ENCODE data around the gene ARL5A.

The ARL5A gene

GRCh38 chr2:151780938-151781337 is 47.3 kb downstream of the ARL5A start:
- no peak overlapping the region for H3K4me3 ChIP-seq (ENCODE audit: low read depth, low read length)
- no peak overlapping the region for H3K9ac ChIP-seq (ENCODE audit: low read length)
- H3K27me3 ChIP-seq (ENCODE audit: control insufficient read depth, insufficient read depth, low read length) = no peaks in the 10 kb centered on the region
- no peak overlapping the region for H3K27ac ChIP-seq (ENCODE audit: low read depth, low read length)
- 0 out of 2 replicates have a peak, but pooled peaks cover under 1% of the 10 kb centered on the region for H3K9me3 ChIP-seq (ENCODE audit: control insufficient read depth, insufficient read depth, low read depth, low read length)
- peaks cover 20% of the 10 kb centered on the region for H3K36me3 ChIP-seq (ENCODE audit: control insufficient read depth, insufficient read depth, low read length)
- no peaks in the 10 kb centered on the region for H3K4me1 ChIP-seq (ENCODE audit: control insufficient read depth, insufficient read depth, low read length)

- 0 out of 2 replicates have a peak, but pooled peaks cover 2% of the 10 kb centered on the region for H3K9me3 ChIP-seq (ENCODE audit: control insufficient read depth, insufficient read depth, low read depth, low read length)
Measured at GRCh38 chr2:151777935-151778334, 50.3 kb downstream of the ARL5A start.

GRCh38 chr2:151777487-151777886 is 50.7 kb downstream of the ARL5A start:
- Histone ChIP-seq H3K9me3 (ENCODE audit: control insufficient read depth, insufficient read depth, low read depth, low read length) (0 out of 2 replicates have a peak, but pooled peaks cover 2% of the 10 kb centered on the region), H3K36me3 (ENCODE audit: control insufficient read depth, insufficient read depth, low read length) (peaks cover 13% of the 10 kb centered on the region), H3K4me3 (ENCODE audit: low read depth, low read length) (no peak overlapping the region), H3K4me1 (ENCODE audit: control insufficient read depth, insufficient read depth, low read length) (no peaks in the 10 kb centered on the region), H3K27me3 (ENCODE audit: control insufficient read depth, insufficient read depth, low read length) (no peaks in the 10 kb centered on the region), H3K9ac (ENCODE audit: low read length) (no peak overlapping the region), H3K27ac (ENCODE audit: low read depth, low read length) (no peak overlapping the region)

More at GRCh38 chr2:151777935-151778334, 50.3 kb downstream of the ARL5A start:
- H3K27ac ChIP-seq (ENCODE audit: low read depth, low read length) = no peak overlapping the region
- H3K27me3 ChIP-seq (ENCODE audit: control insufficient read depth, insufficient read depth, low read length) = no peaks in the 10 kb centered on the region
- H3K4me1 ChIP-seq (ENCODE audit: control insufficient read depth, insufficient read depth, low read length) = no peaks in the 10 kb centered on the region
- no peak overlapping the region for H3K9ac ChIP-seq (ENCODE audit: low read length)
- H3K36me3 ChIP-seq (ENCODE audit: control insufficient read depth, insufficient read depth, low read length) = peaks cover 17% of the 10 kb centered on the region
- no peak overlapping the region for H3K4me3 ChIP-seq (ENCODE audit: low read depth, low read length)

- Histone ChIP-seq H3K9ac (ENCODE audit: low read length) (no peak overlapping the region), H3K4me3 (ENCODE audit: low read depth, low read length) (no peak overlapping the region)
Measured at GRCh38 chr2:151776367-151776766, 51.9 kb downstream of the ARL5A start.

GRCh38 chr2:151775057-151775740 is 53.0 kb downstream of the ARL5A start:
- H3K4me1 ChIP-seq (ENCODE audit: control insufficient read depth, insufficient read depth, low read length) = no peaks in the 10 kb centered on the region
- no peaks in the 10 kb centered on the region for H3K27me3 ChIP-seq (ENCODE audit: control insufficient read depth, insufficient read depth, low read length)
- H3K9me3 ChIP-seq (ENCODE audit: control insufficient read depth, insufficient read depth, low read depth, low read length) = 0 out of 2 replicates have a peak, but pooled peaks cover 2% of the 10 kb centered on the region
- H3K27ac ChIP-seq (ENCODE audit: low read depth, low read length) = no peak overlapping the region
- no peak overlapping the region for H3K4me3 ChIP-seq (ENCODE audit: low read depth, low read length)
- peaks cover 6% of the 10 kb centered on the region for H3K36me3 ChIP-seq (ENCODE audit: control insufficient read depth, insufficient read depth, low read length)
- no peak overlapping the region for H3K9ac ChIP-seq (ENCODE audit: low read length)

More at GRCh38 chr2:151776367-151776766, 51.9 kb downstream of the ARL5A start:
- no peaks in the 10 kb centered on the region for H3K27me3 ChIP-seq (ENCODE audit: control insufficient read depth, insufficient read depth, low read length)
- H3K36me3 ChIP-seq (ENCODE audit: control insufficient read depth, insufficient read depth, low read length) = peaks cover 6% of the 10 kb centered on the region
- no peak overlapping the region for H3K27ac ChIP-seq (ENCODE audit: low read depth, low read length)
- H3K9me3 ChIP-seq (ENCODE audit: control insufficient read depth, insufficient read depth, low read depth, low read length) = 0 out of 2 replicates have a peak, but pooled peaks cover 2% of the 10 kb centered on the region
- no peaks in the 10 kb centered on the region for H3K4me1 ChIP-seq (ENCODE audit: control insufficient read depth, insufficient read depth, low read length)

- no peak overlapping the region for H3K27ac ChIP-seq (ENCODE audit: low read depth, low read length)
- peaks cover 6% of the 10 kb centered on the region for H3K36me3 ChIP-seq (ENCODE audit: control insufficient read depth, insufficient read depth, low read length)
- no peaks in the 10 kb centered on the region for H3K4me1 ChIP-seq (ENCODE audit: control insufficient read depth, insufficient read depth, low read length)
- no peaks in the 10 kb centered on the region for H3K27me3 ChIP-seq (ENCODE audit: control insufficient read depth, insufficient read depth, low read length)
- no peak overlapping the region for H3K4me3 ChIP-seq (ENCODE audit: low read depth, low read length)
- no peak overlapping the region for H3K9ac ChIP-seq (ENCODE audit: low read length)
- 0 out of 2 replicates have a peak, but pooled peaks cover 2% of the 10 kb centered on the region for H3K9me3 ChIP-seq (ENCODE audit: control insufficient read depth, insufficient read depth, low read depth, low read length)
Measured at GRCh38 chr2:151774506-151774905, 53.7 kb downstream of the ARL5A start.

GRCh38 chr2:151771599-151772358 is 56.4 kb downstream of the ARL5A start:
- H3K9me3 ChIP-seq (ENCODE audit: control insufficient read depth, insufficient read depth, low read depth, low read length) = 0 out of 2 replicates have a peak, but pooled peaks cover 2% of the 10 kb centered on the region
- H3K27me3 ChIP-seq (ENCODE audit: control insufficient read depth, insufficient read depth, low read length) = no peaks in the 10 kb centered on the region
- no peak overlapping the region for H3K9ac ChIP-seq (ENCODE audit: low read length)
- H3K27ac ChIP-seq (ENCODE audit: low read depth, low read length) = no peak overlapping the region
- no peaks in the 10 kb centered on the region; the same call in 1 of the 2 replicates for H3K4me1 ChIP-seq (ENCODE audit: control insufficient read depth, insufficient read depth, low read length)
- peaks cover 6% of the 10 kb centered on the region for H3K36me3 ChIP-seq (ENCODE audit: control insufficient read depth, insufficient read depth, low read length)
- H3K4me3 ChIP-seq (ENCODE audit: low read depth, low read length) = no peak overlapping the region

GRCh38 chr2:151770995-151771394 is 57.2 kb downstream of the ARL5A start:
- no peaks in the 10 kb centered on the region for H3K27me3 ChIP-seq (ENCODE audit: control insufficient read depth, insufficient read depth, low read length)
- H3K4me3 ChIP-seq (ENCODE audit: low read depth, low read length) = no peak overlapping the region
- H3K36me3 ChIP-seq (ENCODE audit: control insufficient read depth, insufficient read depth, low read length) = peaks cover under 1% of the 10 kb centered on the region; the same call in 1 of the 2 replicates
- H3K27ac ChIP-seq (ENCODE audit: low read depth, low read length) = no peak overlapping the region
- H3K9ac ChIP-seq (ENCODE audit: low read length) = no peak overlapping the region
- H3K4me1 ChIP-seq (ENCODE audit: control insufficient read depth, insufficient read depth, low read length) = peaks cover 8% of the 10 kb centered on the region
- H3K9me3 ChIP-seq (ENCODE audit: control insufficient read depth, insufficient read depth, low read depth, low read length) = 0 out of 2 replicates have a peak, but pooled peaks cover 2% of the 10 kb centered on the region

GRCh38 chr2:151769606-151770005 is 58.6 kb downstream of the ARL5A start:
- Histone ChIP-seq H3K36me3 (ENCODE audit: control insufficient read depth, insufficient read depth, low read length) (no peaks in the 10 kb centered on the region), H3K27me3 (ENCODE audit: control insufficient read depth, insufficient read depth, low read length) (no peaks in the 10 kb centered on the region), H3K27ac (ENCODE audit: low read depth, low read length) (no peak overlapping the region), H3K4me1 (ENCODE audit: control insufficient read depth, insufficient read depth, low read length) (peaks cover 15% of the 10 kb centered on the region), H3K9me3 (ENCODE audit: control insufficient read depth, insufficient read depth, low read depth, low read length) (no peaks in the 10 kb centered on the region), H3K4me3 (ENCODE audit: low read depth, low read length) (no peak overlapping the region), H3K9ac (ENCODE audit: low read length) (no peak overlapping the region)

- Histone ChIP-seq H3K4me1 (ENCODE audit: control insufficient read depth, insufficient read depth, low read length) (peaks cover 15% of the 10 kb centered on the region), H3K27me3 (ENCODE audit: control insufficient read depth, insufficient read depth, low read length) (no peaks in the 10 kb centered on the region), H3K36me3 (ENCODE audit: control insufficient read depth, insufficient read depth, low read length) (no peaks in the 10 kb centered on the region), H3K27ac (ENCODE audit: low read depth, low read length) (no peak overlapping the region), H3K9ac (ENCODE audit: low read length) (no peak overlapping the region), H3K9me3 (ENCODE audit: control insufficient read depth, insufficient read depth, low read depth, low read length) (no peaks in the 10 kb centered on the region), H3K4me3 (ENCODE audit: low read depth, low read length) (no peak overlapping the region)
Measured at GRCh38 chr2:151767536-151767935, 60.7 kb downstream of the ARL5A start.
